GM12878 (cell line): ENCODE data around the gene CD82. TPM values are rescaled to one million over a fixed set of nuclear protein-coding genes. Genes with fewer than 3 reads are reported as not detected.

Experiments
- ATAC-seq: fragments of 200-7000 bp; cut with Tn5 transposase; 3 replicates; pipeline ENCODE4 v1.9.1; 2020; ENCODE audit warnings: mild to moderate bottlenecking, moderate library complexity
- BruUV-seq: library from RNA; stranded (reverse); fragments of 400-500 nt; replicated peaks from 2 replicates; lab custom pipeline; 2021; lab: Mats Ljungman, UMichigan
- CTCF ChIA-PET: fragments of 300-600 bp; sonication (Branson Sonifier 250); formaldehyde crosslinking; extraction: SDS; loops from one replicate; lab custom pipeline; 2021; ENCODE audit warnings: inconsistent platforms; lab: Yijun Ruan, JAX
- POLR2A ChIA-PET: fragments of 350-600 bp; formaldehyde crosslinking; extraction: SDS; loops from one replicate; lab custom pipeline; 2021; ENCODE audit warnings: inconsistent platforms; lab: Charles Lee
- RAD21 ChIA-PET: fragments of 300-600 bp; sonication (Branson Sonifier 250); formaldehyde crosslinking; loops from one replicate; lab custom pipeline; 2023; ENCODE audit warnings: antibody characterized with exemption; ENCODE audit not compliant: unreplicated experiment; lab: Charles Lee
- SMC1A ChIA-PET: fragments of 300-600 bp; sonication (Branson Sonifier 250); formaldehyde crosslinking; loops from one replicate; lab custom pipeline; 2023; ENCODE audit not compliant: unreplicated experiment, uncharacterized antibody; lab: Charles Lee
- DNase-seq: peaks from one replicate; pipeline ENCODE4 v3.0.0-alpha.2; 2011; ENCODE audit warnings: low read depth, low spot score
- FAIRE-seq: peaks from 3 replicates; lab custom pipeline; 2011; peaks lifted over from hg19 to GRCh38; lab: Jason Lieb, UNC
- H2AFZ ChIP-seq: 2 replicates; pipeline ENCODE4 v1.6.0; 2011; ENCODE audit warnings: low read depth, low read length, control low read depth; ENCODE audit not compliant: control insufficient read depth
- H3K27ac ChIP-seq: 2 replicates; pipeline ENCODE4 v1.5.1; 2011; ENCODE audit warnings: control low read depth; ENCODE audit not compliant: control insufficient read depth, insufficient read depth
- H3K27me3 ChIP-seq, 2 experiments: replicated peaks in 1 of 2; 2 replicates each; pipeline versions ENCODE4 v1.6.0 to v1.6.1; 2011; ENCODE audit warnings: low read length in 1 of 2; ENCODE audit not compliant: control insufficient read depth in 2 of 2, insufficient read depth in 2 of 2
- H3K36me3 ChIP-seq, 2 experiments: 2 replicates each; pipeline ENCODE4 v1.5.1; 2011; ENCODE audit warnings: low read length in 1 of 2; ENCODE audit not compliant: control insufficient read depth in 2 of 2, insufficient read depth in 2 of 2
- H3K4me1 ChIP-seq: 2 replicates; pipeline ENCODE4 v1.6.1; 2011; ENCODE audit warnings: mild to moderate bottlenecking, low read length, moderate library complexity, mixed read lengths; ENCODE audit not compliant: control insufficient read depth, insufficient read depth
- H3K4me2 ChIP-seq: 2 replicates; pipeline ENCODE4 v1.6.0; 2011; ENCODE audit warnings: control low read depth; ENCODE audit not compliant: control insufficient read depth, insufficient read depth
- H3K4me3 ChIP-seq: fragments of 200-600 bp; sonication (generic); 2 replicates; pipeline ENCODE4 v1.5.1; 2016
- H3K79me2 ChIP-seq: 2 replicates; pipeline ENCODE4 v1.6.0; 2011; ENCODE audit warnings: low read length; ENCODE audit not compliant: control insufficient read depth, insufficient read depth
- H3K9ac ChIP-seq: 2 replicates; pipeline ENCODE4 v1.8.0; 2011; ENCODE audit warnings: low read length, control low read depth, mixed read lengths; ENCODE audit not compliant: control insufficient read depth, insufficient read depth
- H3K9me3 ChIP-seq: replicated peaks from 3 replicates; pipeline ENCODE4 v1.5.1; 2011; ENCODE audit warnings: mild to moderate bottlenecking, low read length; ENCODE audit not compliant: control insufficient read depth, insufficient read depth
- H4K20me1 ChIP-seq: 2 replicates; pipeline ENCODE4 v1.6.0; 2011; ENCODE audit not compliant: control insufficient read depth, insufficient read depth
- CTCF ChIP-seq, 3 experiments: IDR thresholded peaks in 2 of 3; conservative IDR thresholded peaks in 1 of 3; 2 replicates each; pipeline ENCODE4 v1.5.1; 2011; ENCODE audit warnings: low read depth in 3 of 3, low read length in 3 of 3, mild to moderate bottlenecking in 3 of 3, control low read depth in 2 of 3, moderate library complexity in 2 of 3, inconsistent platforms in 1 of 3, mixed read lengths in 1 of 3; ENCODE audit not compliant: control insufficient read depth in 2 of 3, insufficient read depth in 1 of 3; ENCODE audit errors: extremely low read depth in 1 of 3
- HDAC6 ChIP-seq: fragments of 200-600 bp; sonication (generic); IDR thresholded peaks from one replicate; pipeline ENCODE4 v1.8.0; 2017; ENCODE audit warnings: antibody characterized with exemption; ENCODE audit not compliant: unreplicated experiment
- MTA3 ChIP-seq: IDR thresholded peaks from 2 replicates; pipeline ENCODE4 v1.6.1; 2012; ENCODE audit warnings: low read length, inconsistent platforms, borderline replicate concordance
- NBN ChIP-seq: fragments of 450-650 bp; IDR thresholded peaks from 2 replicates; pipeline ENCODE4 v1.6.1; 2016
- POLR2AphosphoS2 ChIP-seq: IDR thresholded peaks from 2 replicates; pipeline ENCODE4 v1.6.1; 2011; ENCODE audit warnings: low read depth, mild to moderate bottlenecking, low read length, improper control_type of control experiment, moderate library complexity
- RFX5 ChIP-seq: IDR thresholded peaks from 2 replicates; pipeline ENCODE4 v1.6.1; 2011; ENCODE audit warnings: low read depth, low read length, improper control_type of control experiment
- WGBS: methylation state at CpG from one replicate; pipeline ENCODE4 v1.1.6; 2016; ENCODE audit warnings: low lambda C conversion rate; ENCODE audit not compliant: insufficient replicate concordance, insufficient coverage; ENCODE audit errors: missing lambda C conversion rate; 5-methylcytosine and 5-hydroxymethylcytosine counted together
- in situ Hi-C: fragments of 300-500 bp; cut with MboI; formaldehyde crosslinking; loops from 9 replicates; pipeline ENCODE4 v1.14.3; 2018; ENCODE audit warnings: mixed read lengths
- intact Hi-C: fragments of 100-400 bp; cut with micrococcal nuclease; formaldehyde crosslinking; loops from one replicate; pipeline ENCODE4 v1.14.2; 2022; ENCODE audit not compliant: unreplicated experiment
- polyA plus RNA-seq, 11 experiments: library from polyadenylated mRNA; depleted of rRNA in 4 of 11; unstranded in 6 of 11; stranded (reverse) in 5 of 11; fragments of >200 nt; fragmentation: Nextera tagmentation in 4 of 11; fragmentation: Illumina TruSeq in 1 of 11; extraction: Ambion mirVana in 4 of 11; extraction: Trizol in 1 of 11; gene quantifications; 1 replicate in 1 of 11; 2 replicates in 10 of 11; pipeline versions ENCODE4 v1.2.1 to v1.2.3, GENCODE V29; 2011 to 2016; ENCODE audit warnings: inconsistent platforms in 2 of 11, missing spikeins in 2 of 11, low read depth in 1 of 11
- total RNA-seq, 4 experiments: library from RNA; depleted of rRNA in 3 of 4; stranded (reverse); fragments of >200 nt in 3 of 4; fragmentation: Illumina TruSeq in 1 of 4; extraction: Trizol in 1 of 4; gene quantifications; 2 replicates each; pipeline versions ENCODE4 v1.2.1 to v1.2.3, GENCODE V29; 2013 to 2021

The CD82 gene
- total and polyA plus RNA-seq, 10 of the 15 experiments (the other 5 are each of a cell fraction or from before 2014, with no cell fraction given), result 5.2 to 180 (median 84.7) TPM

GRCh38 chr11:44611088-44611487 is 45.6 kb downstream of the CD82 start:
- DNase-seq, result no peak
- Histone ChIP-seq H3K79me2 (no peaks in the 10 kb centered on the region), H2AFZ (no peak overlapping the region), H3K4me1 (peaks cover 78% of the 10 kb centered on the region), H3K4me3 (no peak overlapping the region), H3K4me2 (peak overlapping the region; percentile 20), H4K20me1 (no peaks in the 10 kb centered on the region), H3K9ac (no peak overlapping the region), H3K36me3 (peaks cover 9 to 29% of the 10 kb centered on the region in 2 experiments), H3K27ac (peak overlapping the region; percentile 52), H3K9me3 (no peaks in the 10 kb centered on the region), H3K27me3 (no peaks in the 10 kb centered on the region)
- peak; percentile 1 for ATAC-seq
- POLR2A ChIA-PET, result interaction anchor here (0.7 to 7.9 kb wide), 4 partner anchors 12 to 45 kb away, joined by 3 to 289 read pairs (median 70); partner anchors contain the start of gene CD82
- in situ Hi-C loops, result no loop called here
- no peak for TF ChIP-seq NBN
- TF ChIP-seq MTA3, result no peak
- TF ChIP-seq CTCF (IDR thresholded peaks at IDR 0.05 in 2 of 3, conservative IDR thresholded peaks at IDR 0.05 in 1 of 3; ENCODE audit: control insufficient read depth in 2 of 3, extremely low read depth in 1 of 3, insufficient read depth in 1 of 3, low read depth in 3 of 3, low read length in 3 of 3), result peak in 1 of 3 experiments; percentile 4; a peak in 1 of 6 replicates
- TF ChIP-seq RFX5, result no peak
- TF ChIP-seq POLR2AphosphoS2, result 0 out of 2 replicates have a peak, but pooled peaks have one; percentile 20
- TF ChIP-seq HDAC6, result no peak
- SMC1A ChIA-PET, result interaction anchor here (0.7 to 10.3 kb wide), 9 partner anchors 13 to 543 kb away, joined by 3 to 433 read pairs (median 19); partner anchors contain the start of gene CD82
- WGBS, result 75% methylated on average over 6 of the region's 6 CpGs
- intact Hi-C loops, result no loop called here
- RAD21 ChIA-PET, result interaction anchor here (1.0 to 7.8 kb wide), 13 partner anchors 9 to 259 kb away, joined by 3 to 196 read pairs (median 23); partner anchors contain the start of gene CD82
- CTCF ChIA-PET, result interaction anchor here (0.9 to 10.3 kb wide), 10 partner anchors 10 to 53 kb away, joined by 3 to 477 read pairs (median 17); partner anchors contain the start of gene CD82
- no peak for FAIRE-seq
- BruUV-seq, result no TSS peak
